Measurements from ENCODE around the gene OTUD3.

The OTUD3 gene

GRCh38 chr1:19949016-19949415 lies 66.8 kb downstream of the OTUD3 start:
- DNase-seq, result no peak

GRCh38 chr1:19954059-19954458 lies 71.9 kb downstream of the OTUD3 start:
- no peak for DNase-seq

DNA sequence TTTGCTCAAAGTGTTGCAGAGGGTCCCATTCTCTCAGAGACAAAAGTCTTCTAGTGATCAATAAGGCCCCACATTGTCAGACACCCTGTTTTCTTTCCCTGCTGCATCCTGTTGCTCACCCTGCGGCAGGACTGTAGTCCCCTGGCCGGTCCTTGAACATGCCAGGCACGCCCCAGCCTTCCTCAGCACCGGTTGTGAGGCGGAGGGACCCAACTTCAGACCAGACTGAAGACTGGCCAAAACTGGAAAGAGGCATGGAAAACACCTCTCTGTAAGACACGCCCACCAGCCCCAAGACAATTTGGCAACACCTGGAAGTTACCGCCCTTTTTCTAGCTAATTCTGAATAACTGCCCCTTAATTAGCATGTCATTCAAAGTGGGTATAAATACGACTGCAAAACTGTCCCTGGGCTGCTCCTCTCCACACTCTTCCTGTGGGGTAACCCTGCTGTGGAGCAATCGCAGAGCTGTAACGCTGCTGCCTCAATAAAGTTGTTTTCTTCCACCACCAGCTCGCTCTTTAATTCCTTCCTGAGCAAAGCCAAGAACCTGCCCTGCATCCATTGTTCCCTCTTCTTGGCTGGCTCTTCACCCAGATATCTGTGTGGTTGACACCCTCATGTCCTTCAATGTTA lies 73.5 kb downstream of the OTUD3 start:
- DNase-seq, result no peak

- no peak for DNase-seq
These were observed 75.6 kb downstream of the OTUD3 start for GRCh38 chr1:19957779-19958178.

DNA sequence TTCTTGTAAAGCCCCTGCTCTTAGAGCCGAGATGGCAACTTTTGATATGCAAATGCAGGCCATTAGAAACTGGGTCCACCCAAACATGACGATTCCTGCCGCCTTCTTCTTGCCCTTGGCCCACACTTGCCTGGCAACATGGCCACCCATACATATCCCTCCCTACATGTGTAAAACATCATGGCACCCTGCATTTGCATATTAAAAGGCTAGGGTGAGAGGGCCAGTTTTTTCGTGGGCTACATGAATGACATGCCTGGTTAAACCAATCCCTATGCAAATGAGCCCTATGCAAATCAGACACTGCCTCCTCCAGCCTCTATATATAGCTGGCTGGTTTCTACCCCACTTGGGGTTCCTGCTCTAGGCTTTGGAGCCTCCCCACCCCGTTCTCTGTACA lies 78.4 kb downstream of the OTUD3 start:
- no peak for DNase-seq

Measured in right kidney (tissue), 1 donor.